ENCODE measurements around the gene ACP4.

Gene ACP4

DNA sequence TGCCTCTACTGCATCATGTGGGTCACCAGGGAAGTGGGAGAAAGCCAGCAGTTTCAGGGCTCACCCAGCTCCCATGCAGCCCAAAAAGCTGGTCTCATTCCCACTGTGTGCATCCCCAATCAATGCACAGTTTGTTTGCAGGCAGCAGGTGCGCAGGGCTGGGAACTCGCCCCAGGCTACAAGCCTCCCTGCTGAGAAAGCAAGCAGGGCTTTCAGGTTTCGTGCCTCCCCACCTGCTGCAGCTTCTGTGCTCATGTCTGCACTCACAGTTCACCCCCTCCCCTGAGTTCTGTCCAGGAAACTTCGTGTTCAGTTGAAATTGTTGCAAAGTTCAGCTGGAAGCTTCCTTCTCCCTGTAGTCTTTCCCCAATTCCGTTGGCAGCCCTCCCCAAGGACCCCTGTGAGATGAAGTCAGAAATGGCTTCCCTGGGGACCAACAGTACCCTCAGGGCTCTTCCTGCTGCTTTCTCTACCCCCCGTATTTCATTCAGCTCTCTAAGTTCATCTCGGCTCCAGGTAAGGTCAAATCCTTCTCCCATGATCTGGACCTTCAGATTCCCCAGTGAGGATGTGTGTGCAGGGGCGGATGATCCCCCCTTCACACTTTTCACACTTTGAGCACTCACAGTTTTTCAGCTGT, 54.2 kb downstream of the ACP4 start:
- DNase-seq (ENCODE audit: low read depth) = no peak

Measured in stimulated activated CD8-positive, alpha-beta memory T cell treated with anti-CD3 and anti-CD28 coated beads, Interleukin-7, amount 100 ng/mL, for 24 hours (primary cell).